Measurements from ENCODE around the gene CORO1A.
A peak's percentile ranks its signal among the peaks of the same experiment; 100 is the strongest.
"Not testable (repeated sequence)": the region's sequence is repeated elsewhere in the genome, so short reads cannot be mapped to it uniquely, and the experiment has no call there.

CORO1A gene

GRCh38 chr16:30157214-30157613 is 26.2 kb upstream of the CORO1A start:
- Histone ChIP-seq H3K79me2 (ENCODE audit: low read length) (no peaks in the 10 kb centered on the region), H4K20me1 (ENCODE audit: insufficient read depth, low read length) (no peaks in the 10 kb centered on the region), H3K9me3 (ENCODE audit: insufficient read depth, low read length) (no peaks in the 10 kb centered on the region), H3K4me3 (ENCODE audit: low read length) (no peak overlapping the region), H3K9ac (ENCODE audit: low read length) (no peak overlapping the region), H3K4me2 (ENCODE audit: low read length) (no peak overlapping the region), H3K27me3 (ENCODE audit: low read depth, low read length) (no peaks in the 10 kb centered on the region), H3K36me3 (replicated peaks; ENCODE audit: low read depth, low read length) (no peaks in the 10 kb centered on the region), H3K27ac (ENCODE audit: low read length) (no peak overlapping the region), H2AFZ (ENCODE audit: low read depth, low read length) (no peak overlapping the region), H3K4me1 (ENCODE audit: low read length) (0 out of 2 replicates have a peak, but pooled peaks cover 6% of the 10 kb centered on the region)
- TF ChIP-seq EZH2phosphoT487 (IDR thresholded peaks at IDR 0.05; ENCODE audit: low read depth) = no peak
- TF ChIP-seq, protein P1, sequence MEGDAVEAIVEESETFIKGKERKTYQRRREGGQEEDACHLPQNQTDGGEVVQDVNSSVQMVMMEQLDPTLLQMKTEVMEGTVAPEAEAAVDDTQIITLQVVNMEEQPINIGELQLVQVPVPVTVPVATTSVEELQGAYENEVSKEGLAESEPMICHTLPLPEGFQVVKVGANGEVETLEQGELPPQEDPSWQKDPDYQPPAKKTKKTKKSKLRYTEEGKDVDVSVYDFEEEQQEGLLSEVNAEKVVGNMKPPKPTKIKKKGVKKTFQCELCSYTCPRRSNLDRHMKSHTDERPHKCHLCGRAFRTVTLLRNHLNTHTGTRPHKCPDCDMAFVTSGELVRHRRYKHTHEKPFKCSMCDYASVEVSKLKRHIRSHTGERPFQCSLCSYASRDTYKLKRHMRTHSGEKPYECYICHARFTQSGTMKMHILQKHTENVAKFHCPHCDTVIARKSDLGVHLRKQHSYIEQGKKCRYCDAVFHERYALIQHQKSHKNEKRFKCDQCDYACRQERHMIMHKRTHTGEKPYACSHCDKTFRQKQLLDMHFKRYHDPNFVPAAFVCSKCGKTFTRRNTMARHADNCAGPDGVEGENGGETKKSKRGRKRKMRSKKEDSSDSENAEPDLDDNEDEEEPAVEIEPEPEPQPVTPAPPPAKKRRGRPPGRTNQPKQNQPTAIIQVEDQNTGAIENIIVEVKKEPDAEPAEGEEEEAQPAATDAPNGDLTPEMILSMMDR (IDR thresholded peaks at IDR 0.05; ENCODE audit: low read depth, low read length) = no peak

DNA sequence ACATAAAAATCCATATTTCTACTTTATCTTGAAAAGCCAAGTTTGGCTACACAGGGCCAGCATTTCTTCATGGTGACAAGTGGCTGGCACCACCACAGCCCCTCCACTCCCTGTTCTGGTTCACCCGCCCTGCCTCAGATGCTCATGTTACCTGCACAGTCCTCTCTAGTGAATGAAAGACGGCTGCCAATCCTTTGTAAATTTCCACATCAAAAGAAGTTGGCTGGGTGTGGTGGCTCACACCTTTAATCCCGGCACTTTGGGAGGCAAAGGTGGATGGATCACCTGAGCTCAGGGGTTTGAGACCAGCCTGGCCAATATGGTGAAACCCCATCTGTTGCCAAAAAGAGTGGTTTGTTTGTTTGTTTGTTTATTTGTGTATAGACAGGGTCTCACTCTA is 19.9 kb upstream of the CORO1A start:
- H4K20me1 ChIP-seq (ENCODE audit: insufficient read depth, low read length) = no peaks in the 10 kb centered on the region
- H3K4me3 ChIP-seq (ENCODE audit: low read length) = no peak overlapping the region
- H3K4me2 ChIP-seq (ENCODE audit: low read length) = no peak overlapping the region
- H3K27ac ChIP-seq (ENCODE audit: low read length) = no peak overlapping the region
- H3K79me2 ChIP-seq (ENCODE audit: low read length) = no peaks in the 10 kb centered on the region
- H2AFZ ChIP-seq (ENCODE audit: low read depth, low read length) = no peak overlapping the region
- peaks cover 12% of the 10 kb centered on the region for H3K4me1 ChIP-seq (ENCODE audit: low read length)
- no peak for TF ChIP-seq EZH2phosphoT487 (IDR thresholded peaks at IDR 0.05; ENCODE audit: low read depth)
- TF ChIP-seq, protein P1 (IDR thresholded peaks at IDR 0.05; ENCODE audit: low read depth, low read length) = no peak
- H3K36me3 ChIP-seq (replicated peaks; ENCODE audit: low read depth, low read length) = no peaks in the 10 kb centered on the region
- H3K9me3 ChIP-seq (ENCODE audit: insufficient read depth, low read length) = no peaks in the 10 kb centered on the region
- H3K9ac ChIP-seq (ENCODE audit: low read length) = no peak overlapping the region
- no peaks in the 10 kb centered on the region for H3K27me3 ChIP-seq (ENCODE audit: low read depth, low read length)

- H4K20me1 ChIP-seq (ENCODE audit: insufficient read depth, low read length) = no peaks in the 10 kb centered on the region
- no peaks in the 10 kb centered on the region for H3K36me3 ChIP-seq (replicated peaks; ENCODE audit: low read depth, low read length)
- peaks cover 6% of the 10 kb centered on the region for H3K4me1 ChIP-seq (ENCODE audit: low read length)
- H3K9me3 ChIP-seq (ENCODE audit: insufficient read depth, low read length) = no peaks in the 10 kb centered on the region
- H3K27me3 ChIP-seq (ENCODE audit: low read depth, low read length) = no peaks in the 10 kb centered on the region
- H3K4me2 ChIP-seq (ENCODE audit: low read length) = peak overlapping the region; percentile 43
- no peak overlapping the region for H3K27ac ChIP-seq (ENCODE audit: low read length)
- no peak overlapping the region for H2AFZ ChIP-seq (ENCODE audit: low read depth, low read length)
- no peak overlapping the region for H3K4me3 ChIP-seq (ENCODE audit: low read length)
- H3K79me2 ChIP-seq (ENCODE audit: low read length) = no peaks in the 10 kb centered on the region
- TF ChIP-seq, protein P1 (IDR thresholded peaks at IDR 0.05; ENCODE audit: low read depth, low read length) = no peak
- no peak for TF ChIP-seq EZH2phosphoT487 (IDR thresholded peaks at IDR 0.05; ENCODE audit: low read depth)
- H3K9ac ChIP-seq (ENCODE audit: low read length) = no peak overlapping the region
Observed at GRCh38 chr16:30166202-30166902, 17.1 kb upstream of the CORO1A start.

GRCh38 chr16:30168746-30169145 is 14.7 kb upstream of the CORO1A start:
- not testable (repeated sequence) for H3K27ac ChIP-seq (ENCODE audit: low read length); H3K4me2 ChIP-seq (ENCODE audit: low read length); H3K36me3 ChIP-seq (replicated peaks; ENCODE audit: low read depth, low read length); H4K20me1 ChIP-seq (ENCODE audit: insufficient read depth, low read length); H3K9me3 ChIP-seq (ENCODE audit: insufficient read depth, low read length); H3K4me3 ChIP-seq (ENCODE audit: low read length); H3K27me3 ChIP-seq (ENCODE audit: low read depth, low read length); H3K9ac ChIP-seq (ENCODE audit: low read length); H3K4me1 ChIP-seq (ENCODE audit: low read length); H3K79me2 ChIP-seq (ENCODE audit: low read length); H2AFZ ChIP-seq (ENCODE audit: low read depth, low read length)

GRCh38 chr16:30169416-30169815 is 14.0 kb upstream of the CORO1A start:
- not testable (repeated sequence) for H3K27ac ChIP-seq (ENCODE audit: low read length); H3K36me3 ChIP-seq (replicated peaks; ENCODE audit: low read depth, low read length); H3K4me3 ChIP-seq (ENCODE audit: low read length); H3K9me3 ChIP-seq (ENCODE audit: insufficient read depth, low read length); H3K9ac ChIP-seq (ENCODE audit: low read length); H3K4me2 ChIP-seq (ENCODE audit: low read length); H4K20me1 ChIP-seq (ENCODE audit: insufficient read depth, low read length); H3K4me1 ChIP-seq (ENCODE audit: low read length); H3K79me2 ChIP-seq (ENCODE audit: low read length); H3K27me3 ChIP-seq (ENCODE audit: low read depth, low read length); H2AFZ ChIP-seq (ENCODE audit: low read depth, low read length)

- not testable (repeated sequence) for H3K9me3 ChIP-seq (ENCODE audit: insufficient read depth, low read length); H3K4me2 ChIP-seq (ENCODE audit: low read length); H4K20me1 ChIP-seq (ENCODE audit: insufficient read depth, low read length); H3K27ac ChIP-seq (ENCODE audit: low read length); H3K4me3 ChIP-seq (ENCODE audit: low read length); H3K27me3 ChIP-seq (ENCODE audit: low read depth, low read length); H3K36me3 ChIP-seq (replicated peaks; ENCODE audit: low read depth, low read length); H3K9ac ChIP-seq (ENCODE audit: low read length); H3K4me1 ChIP-seq (ENCODE audit: low read length); H2AFZ ChIP-seq (ENCODE audit: low read depth, low read length); H3K79me2 ChIP-seq (ENCODE audit: low read length)
Observed at GRCh38 chr16:30170145-30170544, 13.3 kb upstream of the CORO1A start.
